Tibial nerve (tissue), 4 donors: Measurements from ENCODE around the gene SCRN3. TPM values are rescaled to one million over a fixed set of nuclear protein-coding genes. Genes with fewer than 3 reads are reported as not detected.

ENCODE experiments used
- DNase-seq, 2 donors: peaks; one replicate each; pipeline ENCODE4 v3.0.0-alpha.2; 2019; ENCODE audit warnings: low spot score in 2 of 2
- H3K27ac ChIP-seq, 4 donors: fragments of 200-600 bp; sonication (generic) in 3 of 4; one replicate each; pipeline ENCODE4 v1.5.1; 2017 to 2019; ENCODE audit warnings: mild to moderate bottlenecking in 1 of 4
- H3K27me3 ChIP-seq, 2 donors: fragments of 200-600 bp; sonication (generic) in 1 of 2; one replicate each; pipeline versions ENCODE4 v1.5.1 to v1.6.0; 2017 to 2019
- H3K36me3 ChIP-seq, 3 donors: fragments of 200-600 bp; sonication (generic); one replicate each; pipeline ENCODE4 v1.5.1; 2018 to 2019
- H3K4me1 ChIP-seq, 4 donors: fragments of 200-600 bp; sonication (generic) in 3 of 4; one replicate each; pipeline ENCODE4 v1.5.1; 2017 to 2019
- H3K4me3 ChIP-seq, 4 donors: fragments of 200-600 bp; sonication (generic) in 3 of 4; one replicate each; pipeline ENCODE4 v1.5.1; 2017 to 2019; ENCODE audit warnings: mild to moderate bottlenecking in 1 of 4, moderate library complexity in 1 of 4
- H3K9me3 ChIP-seq, 4 donors: fragments of 200-600 bp; sonication (generic) in 3 of 4; one replicate each; pipeline ENCODE4 v1.5.1; 2017 to 2019
- EP300 ChIP-seq, 2 donors: sonication (generic); formaldehyde crosslinking; IDR thresholded peaks; one replicate each; pipeline ENCODE4 v1.6.1; 2017; ENCODE audit warnings: antibody characterized with exemption in 2 of 2, mild to moderate bottlenecking in 1 of 2
- POLR2A ChIP-seq, 2 donors: fragments of 450-650 bp; IDR thresholded peaks; one replicate each; pipeline ENCODE4 v1.6.1; 2017; ENCODE audit warnings: antibody characterized with exemption in 2 of 2, mild to moderate bottlenecking in 2 of 2, moderate library complexity in 2 of 2
- WGBS, 2 donors: methylation state at CpG; one replicate each; pipeline ENCODE4 v1.1.5; 2018; 5-methylcytosine and 5-hydroxymethylcytosine counted together
- total RNA-seq, 4 donors: library from RNA; depleted of rRNA; stranded (reverse); fragments of >200 nt; gene quantifications; one replicate each; pipeline ENCODE4 v1.1.0, GENCODE V29; 2016
- TF ChIP-seq, protein P1 (sequence below), 5 experiments: fragments of 200-600 bp in 3 of 5; fragments of 450-650 bp in 2 of 5; sonication (generic) in 3 of 5; IDR thresholded peaks; one replicate each; pipeline ENCODE4 v1.5.1; 2016 to 2019; ENCODE audit warnings: antibody characterized with exemption in 5 of 5, mild to moderate bottlenecking in 3 of 5, moderate library complexity in 2 of 5

SCRN3 gene
- total RNA-seq, 4 donors from 2014 or later: 13.5 to 32.0 (median 20.7) TPM

DNA sequence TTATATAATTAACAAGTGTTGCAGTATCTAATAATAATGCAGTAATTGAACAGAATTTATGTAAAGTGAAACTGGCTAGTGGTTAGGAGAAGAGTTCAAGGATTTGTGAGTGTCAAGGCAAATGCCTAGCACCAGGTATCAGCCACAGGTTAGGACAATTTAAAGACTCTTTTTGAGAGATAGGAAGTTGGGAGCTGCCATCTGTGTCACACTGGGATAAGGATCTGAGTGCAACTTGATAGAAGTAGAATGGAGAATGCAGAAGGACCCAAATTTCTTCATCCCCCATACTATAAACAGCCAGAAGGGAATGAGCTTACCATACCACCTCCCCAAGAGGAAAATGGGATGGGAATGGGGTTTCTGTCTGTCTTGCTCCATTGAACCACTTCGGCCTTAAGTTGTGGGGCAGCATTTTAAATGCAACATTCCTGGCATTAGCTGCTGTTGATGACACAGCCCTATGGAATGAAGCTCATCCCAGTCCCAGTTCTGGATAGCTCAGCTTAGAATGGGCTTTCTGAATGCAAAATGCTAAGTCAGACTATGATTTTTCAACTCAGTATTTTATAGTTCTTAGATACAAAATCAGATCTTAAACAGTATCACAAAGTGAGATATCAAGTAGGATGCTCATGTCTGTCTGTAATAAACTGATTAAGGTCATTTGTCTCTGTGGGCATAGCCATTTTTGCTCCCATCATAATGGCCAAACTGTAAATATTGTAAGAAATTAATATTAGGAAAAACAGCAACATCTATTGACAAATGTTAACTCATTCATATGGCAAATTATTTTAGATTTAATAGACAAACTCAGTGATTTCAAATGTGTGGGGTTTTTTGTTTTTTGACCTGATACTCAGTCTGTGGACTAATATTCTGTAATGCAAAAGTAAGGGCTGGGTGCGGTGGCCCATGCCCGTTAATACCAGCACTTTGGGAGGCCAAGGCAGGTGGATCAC, 47.3 kb downstream of the SCRN3 start:
- WGBS, 2 donors: 74 to 76% methylated on average over 3 of the region's 3 CpGs

DNA sequence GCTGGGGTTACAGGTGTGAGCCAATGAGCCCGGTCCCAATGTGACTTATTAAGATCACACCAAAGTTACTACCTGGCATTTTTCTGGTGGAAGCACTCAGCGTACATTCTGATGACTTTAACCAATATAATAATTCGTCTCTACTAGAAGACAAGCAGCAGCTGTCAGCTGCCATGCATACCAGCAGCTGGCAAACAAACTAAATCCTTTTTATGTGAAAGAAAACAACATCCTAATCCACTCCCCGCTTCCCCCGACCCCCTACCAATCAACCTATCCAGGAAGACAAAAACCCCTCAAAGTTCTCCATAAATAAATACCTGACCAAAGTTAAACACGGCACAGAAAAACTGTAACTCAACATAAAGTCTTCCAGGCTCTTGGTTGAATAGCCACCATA, 49.2 kb downstream of the SCRN3 start:
- DNase-seq: no peak
- H3K4me3 ChIP-seq: no peak overlapping the region
- H3K27ac ChIP-seq: no peak overlapping the region
- peaks cover 0 to 47% (median 0%) of the 10 kb centered on the region in 3 donors for H3K36me3 ChIP-seq
- WGBS, 2 donors: 74 to 79% methylated on average over 6 of the region's 6 CpGs
- no peak for TF ChIP-seq POLR2A (IDR thresholded peaks at IDR 0.05)
- TF ChIP-seq, protein P1, sequence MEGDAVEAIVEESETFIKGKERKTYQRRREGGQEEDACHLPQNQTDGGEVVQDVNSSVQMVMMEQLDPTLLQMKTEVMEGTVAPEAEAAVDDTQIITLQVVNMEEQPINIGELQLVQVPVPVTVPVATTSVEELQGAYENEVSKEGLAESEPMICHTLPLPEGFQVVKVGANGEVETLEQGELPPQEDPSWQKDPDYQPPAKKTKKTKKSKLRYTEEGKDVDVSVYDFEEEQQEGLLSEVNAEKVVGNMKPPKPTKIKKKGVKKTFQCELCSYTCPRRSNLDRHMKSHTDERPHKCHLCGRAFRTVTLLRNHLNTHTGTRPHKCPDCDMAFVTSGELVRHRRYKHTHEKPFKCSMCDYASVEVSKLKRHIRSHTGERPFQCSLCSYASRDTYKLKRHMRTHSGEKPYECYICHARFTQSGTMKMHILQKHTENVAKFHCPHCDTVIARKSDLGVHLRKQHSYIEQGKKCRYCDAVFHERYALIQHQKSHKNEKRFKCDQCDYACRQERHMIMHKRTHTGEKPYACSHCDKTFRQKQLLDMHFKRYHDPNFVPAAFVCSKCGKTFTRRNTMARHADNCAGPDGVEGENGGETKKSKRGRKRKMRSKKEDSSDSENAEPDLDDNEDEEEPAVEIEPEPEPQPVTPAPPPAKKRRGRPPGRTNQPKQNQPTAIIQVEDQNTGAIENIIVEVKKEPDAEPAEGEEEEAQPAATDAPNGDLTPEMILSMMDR (IDR thresholded peaks at IDR 0.05): no peak
- TF ChIP-seq EP300 (IDR thresholded peaks at IDR 0.05): no peak
- no peaks in the 10 kb centered on the region for H3K9me3 ChIP-seq
- H3K27me3 ChIP-seq: no peaks in the 10 kb centered on the region
- no peaks in the 10 kb centered on the region for H3K4me1 ChIP-seq

More for the DNA sequence above, 47.3 kb downstream of the SCRN3 start:
- no peak for DNase-seq
- Histone ChIP-seq H3K9me3 (no peaks in the 10 kb centered on the region), H3K27ac (no peak overlapping the region), H3K4me3 (no peak overlapping the region), H3K36me3 (peaks cover 0 to 32% (median 0%) of the 10 kb centered on the region in 3 donors), H3K4me1 (peaks cover 0 to 6% (median under 1%) of the 10 kb centered on the region in 4 donors), H3K27me3 (no peaks in the 10 kb centered on the region)
- TF ChIP-seq EP300 (IDR thresholded peaks at IDR 0.05) (no peak), POLR2A (IDR thresholded peaks at IDR 0.05) (no peak)
- TF ChIP-seq, protein P1 (IDR thresholded peaks at IDR 0.05): no peak

DNA sequence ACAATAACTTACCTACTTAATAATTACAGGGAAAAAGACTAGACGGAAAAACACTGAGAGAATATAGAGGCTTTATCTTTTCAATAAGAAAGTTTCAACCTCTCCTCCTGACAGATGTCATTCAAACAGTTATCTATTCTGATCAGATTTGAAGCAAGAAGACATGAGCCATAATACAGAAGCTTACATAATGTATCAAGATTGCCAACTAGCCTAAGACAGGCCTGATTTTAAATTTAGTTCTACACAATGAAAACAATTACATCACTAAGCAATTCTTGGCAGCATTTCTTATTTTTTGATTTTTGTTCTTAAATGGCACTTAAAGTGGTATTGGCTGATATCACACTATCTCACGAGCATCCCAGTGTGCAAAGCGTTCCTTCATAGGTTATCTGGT, 49.7 kb downstream of the SCRN3 start:
- no peaks in the 10 kb centered on the region for H3K9me3 ChIP-seq
- no peak overlapping the region for H3K4me3 ChIP-seq
- H3K36me3 ChIP-seq: peaks cover 0 to 52% (median 0%) of the 10 kb centered on the region in 3 donors
- 69 to 83% methylated on average over 3 of the region's 3 CpGs for WGBS, 2 donors
- H3K4me1 ChIP-seq: no peaks in the 10 kb centered on the region
- TF ChIP-seq, protein P1 (IDR thresholded peaks at IDR 0.05): no peak
- TF ChIP-seq EP300 (IDR thresholded peaks at IDR 0.05): no peak
- TF ChIP-seq POLR2A (IDR thresholded peaks at IDR 0.05): no peak
- H3K27ac ChIP-seq: no peak overlapping the region
- DNase-seq: no peak
- no peaks in the 10 kb centered on the region for H3K27me3 ChIP-seq

DNA sequence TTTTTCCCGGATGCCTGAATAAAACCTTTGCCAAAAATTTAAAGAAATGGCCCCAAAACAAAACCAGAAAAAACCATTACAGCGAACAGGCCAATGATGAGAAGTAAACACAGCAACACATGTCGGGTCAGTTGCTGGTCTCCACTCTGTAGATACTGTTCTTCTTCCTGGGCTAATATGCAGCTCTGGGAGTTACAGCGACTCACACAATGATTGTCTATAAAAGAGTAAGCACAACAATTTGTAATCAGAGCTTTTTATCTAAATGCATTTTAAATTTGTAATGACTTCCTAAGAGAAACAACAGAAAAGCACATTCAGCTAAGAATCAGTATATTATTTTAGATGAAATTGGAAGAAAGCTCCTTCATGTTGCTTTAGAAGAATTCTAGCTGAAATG, 51.0 kb downstream of the SCRN3 start:
- Histone ChIP-seq H3K27me3 (no peaks in the 10 kb centered on the region), H3K36me3 (peaks cover 0 to 60% (median 0%) of the 10 kb centered on the region in 3 donors), H3K4me1 (no peaks in the 10 kb centered on the region), H3K27ac (no peak overlapping the region), H3K9me3 (no peaks in the 10 kb centered on the region), H3K4me3 (no peak overlapping the region)
- DNase-seq: no peak
- 70 to 72% methylated on average over 4 of the region's 4 CpGs for WGBS, 2 donors
- TF ChIP-seq POLR2A (IDR thresholded peaks at IDR 0.05): no peak
- TF ChIP-seq EP300 (IDR thresholded peaks at IDR 0.05): no peak
- TF ChIP-seq, protein P1 (IDR thresholded peaks at IDR 0.05): no peak

DNA sequence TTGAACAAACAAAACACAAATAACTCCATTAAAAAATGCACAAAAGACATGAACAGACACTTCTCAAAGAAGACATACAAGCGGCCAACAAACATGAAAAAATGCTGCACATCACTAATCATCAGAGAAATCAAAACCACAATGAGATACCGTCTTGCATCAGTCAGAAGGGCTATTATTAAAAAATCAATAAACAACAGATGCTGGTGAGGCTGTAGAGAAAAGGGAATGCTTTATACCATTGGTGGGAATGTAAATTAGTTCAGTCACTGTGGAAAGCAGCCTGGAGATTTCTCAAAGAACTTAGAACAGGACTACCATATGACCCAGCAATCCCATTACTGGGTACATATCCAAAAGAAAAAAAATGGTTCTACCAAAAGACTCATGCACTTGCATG, 53.5 kb downstream of the SCRN3 start:
- no peak overlapping the region for H3K27ac ChIP-seq
- no peaks in the 10 kb centered on the region for H3K9me3 ChIP-seq
- no peaks in the 10 kb centered on the region for H3K27me3 ChIP-seq
- no peak for DNase-seq
- no peak overlapping the region for H3K4me3 ChIP-seq
- TF ChIP-seq, protein P1 (IDR thresholded peaks at IDR 0.05): no peak
- TF ChIP-seq EP300 (IDR thresholded peaks at IDR 0.05) (no peak), POLR2A (IDR thresholded peaks at IDR 0.05) (no peak)
- H3K36me3 ChIP-seq: peaks cover 0 to 69% (median 0%) of the 10 kb centered on the region in 3 donors
- no peaks in the 10 kb centered on the region for H3K4me1 ChIP-seq
- 80 to 94% methylated on average over 2 of the region's 2 CpGs for WGBS, 2 donors
